Calu3 (cell line): Measurements from ENCODE around the gene HNRNPF. TPM values are rescaled to one million over a fixed set of nuclear protein-coding genes. Genes with fewer than 3 reads are reported as not detected.
"Not testable (repeated sequence)": the region's sequence is repeated elsewhere in the genome, so short reads cannot be mapped to it uniquely, and the experiment has no call there.

ENCODE experiments used
- BruUV-seq: library from RNA; stranded (reverse); fragments of 400-500 nt; replicated peaks from 2 replicates; lab custom pipeline; 2021; lab: Mats Ljungman, UMichigan
- CTCF ChIA-PET: fragments of 300-600 bp; sonication (Branson Sonifier 250); formaldehyde crosslinking; loops from one replicate; lab custom pipeline; 2022; ENCODE audit warnings: antibody characterized with exemption; lab: Charles Lee
- DNase-seq: peaks from one replicate; pipeline ENCODE4 v3.0.0; 2022
- H3K27ac Mint-ChIP-seq: one replicate; pipeline ENCODE4 v1.8.0; 2022; ENCODE audit warnings: mixed read lengths; ENCODE audit not compliant: unreplicated experiment
- H3K27me3 Mint-ChIP-seq: one replicate; pipeline ENCODE4 v1.8.0; 2022; ENCODE audit warnings: mixed read lengths; ENCODE audit not compliant: unreplicated experiment
- H3K36me3 Mint-ChIP-seq: one replicate; pipeline ENCODE4 v1.8.0; 2022; ENCODE audit warnings: mild to moderate bottlenecking, moderate library complexity, mixed read lengths; ENCODE audit not compliant: insufficient read depth, unreplicated experiment
- H3K4me1 Mint-ChIP-seq: one replicate; pipeline ENCODE4 v1.8.0; 2022; ENCODE audit warnings: mild to moderate bottlenecking, low read depth, mixed read lengths; ENCODE audit not compliant: unreplicated experiment
- H3K4me3 Mint-ChIP-seq: one replicate; pipeline ENCODE4 v1.8.0; 2022; ENCODE audit warnings: mild to moderate bottlenecking, low read depth, moderate library complexity, mixed read lengths; ENCODE audit not compliant: unreplicated experiment
- H3K9me3 Mint-ChIP-seq: one replicate; pipeline ENCODE4 v1.8.0; 2022; ENCODE audit warnings: low read depth, mixed read lengths; ENCODE audit not compliant: unreplicated experiment
- intact Hi-C: fragments of 100-400 bp; cut with micrococcal nuclease; formaldehyde crosslinking; loops from one replicate; pipeline ENCODE4 v1.10.0; 2022; ENCODE audit not compliant: unreplicated experiment
- total RNA-seq: library from RNA; stranded (reverse); gene quantifications from 2 replicates; pipeline ENCODE4 v1.2.3, GENCODE V29; 2022
- TF ChIP-seq, protein P1 (sequence below): fragments of 200-600 bp; IDR thresholded peaks from one replicate; pipeline ENCODE4 v1.8.0; 2022; ENCODE audit warnings: antibody characterized with exemption; ENCODE audit not compliant: unreplicated experiment

Gene HNRNPF
- total RNA-seq, 1 experiment from 2014 or later: 256 TPM

DNA sequence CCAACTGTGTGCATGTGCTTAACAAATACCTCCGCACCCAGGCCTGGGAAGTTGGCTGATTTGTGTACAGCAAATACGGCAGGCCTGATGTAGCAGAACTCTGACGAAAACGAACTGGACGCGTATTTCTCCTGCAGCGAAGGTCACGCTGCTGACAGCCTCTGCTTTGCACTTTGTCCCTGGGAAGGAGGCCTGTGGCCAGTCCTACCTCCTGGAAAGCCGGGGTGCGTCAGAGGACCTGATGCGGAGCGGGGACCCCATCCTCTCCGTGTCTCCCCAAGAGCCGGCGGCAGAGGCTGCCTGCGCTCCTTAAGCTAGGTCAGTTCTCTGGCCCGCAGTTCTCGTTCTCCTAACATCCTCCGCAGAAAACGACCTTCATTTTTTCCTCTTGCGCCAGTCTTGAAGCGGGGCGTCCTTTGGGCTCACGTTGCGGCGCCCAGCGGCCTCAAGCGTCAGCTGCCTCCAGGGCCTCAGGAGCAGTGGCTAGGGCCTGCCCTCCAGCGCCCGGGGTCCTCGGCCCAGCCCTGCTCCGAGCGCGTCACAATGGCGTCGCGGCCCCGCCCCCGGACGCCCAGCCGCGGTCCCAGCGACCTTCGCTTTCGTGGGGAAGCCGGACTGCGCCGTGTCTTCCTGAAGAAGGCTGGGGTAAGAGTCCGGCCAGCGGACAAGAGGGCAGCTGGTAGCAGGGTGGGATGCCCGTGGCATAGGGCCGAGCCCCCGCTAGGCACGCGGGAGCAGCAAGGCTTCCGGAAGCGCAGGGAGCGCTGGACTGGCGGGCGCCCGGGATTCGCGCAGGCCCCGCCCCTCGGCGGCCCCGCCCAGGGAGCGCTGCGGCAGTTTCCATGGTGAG is 27.5 kb upstream of the HNRNPF start, which contains the start of gene ZNF487:
Gene ZNF487 (plus strand): TSS at position 821 of the 850 bp plus-strand sequence. CDS start 38,703 bp downstream, outside the sequence.
- Mint-ChIP-seq H3K4me3 (peak within 1 kb of the TSS; percentile 99), H3K36me3 (peaks cover 29% of the 10 kb centered on the region), H3K27me3 (no peaks in the 10 kb centered on the region), H3K4me1 (peaks cover 8% of the 10 kb centered on the region), H3K27ac (peak within 1 kb of the TSS; percentile 99), H3K9me3 (no peaks in the 10 kb centered on the region)
- CTCF ChIA-PET: interaction anchor here (0.6 kb wide), 1 partner anchor 61 kb away, joined by 3 read pairs; no protein-coding TSS in a partner anchor
- TF ChIP-seq, protein P1, sequence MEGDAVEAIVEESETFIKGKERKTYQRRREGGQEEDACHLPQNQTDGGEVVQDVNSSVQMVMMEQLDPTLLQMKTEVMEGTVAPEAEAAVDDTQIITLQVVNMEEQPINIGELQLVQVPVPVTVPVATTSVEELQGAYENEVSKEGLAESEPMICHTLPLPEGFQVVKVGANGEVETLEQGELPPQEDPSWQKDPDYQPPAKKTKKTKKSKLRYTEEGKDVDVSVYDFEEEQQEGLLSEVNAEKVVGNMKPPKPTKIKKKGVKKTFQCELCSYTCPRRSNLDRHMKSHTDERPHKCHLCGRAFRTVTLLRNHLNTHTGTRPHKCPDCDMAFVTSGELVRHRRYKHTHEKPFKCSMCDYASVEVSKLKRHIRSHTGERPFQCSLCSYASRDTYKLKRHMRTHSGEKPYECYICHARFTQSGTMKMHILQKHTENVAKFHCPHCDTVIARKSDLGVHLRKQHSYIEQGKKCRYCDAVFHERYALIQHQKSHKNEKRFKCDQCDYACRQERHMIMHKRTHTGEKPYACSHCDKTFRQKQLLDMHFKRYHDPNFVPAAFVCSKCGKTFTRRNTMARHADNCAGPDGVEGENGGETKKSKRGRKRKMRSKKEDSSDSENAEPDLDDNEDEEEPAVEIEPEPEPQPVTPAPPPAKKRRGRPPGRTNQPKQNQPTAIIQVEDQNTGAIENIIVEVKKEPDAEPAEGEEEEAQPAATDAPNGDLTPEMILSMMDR: no peak
- BruUV-seq: TSS peak; percentile 96
- peak; percentile 94 for DNase-seq
- intact Hi-C loops: no loop called here

DNA sequence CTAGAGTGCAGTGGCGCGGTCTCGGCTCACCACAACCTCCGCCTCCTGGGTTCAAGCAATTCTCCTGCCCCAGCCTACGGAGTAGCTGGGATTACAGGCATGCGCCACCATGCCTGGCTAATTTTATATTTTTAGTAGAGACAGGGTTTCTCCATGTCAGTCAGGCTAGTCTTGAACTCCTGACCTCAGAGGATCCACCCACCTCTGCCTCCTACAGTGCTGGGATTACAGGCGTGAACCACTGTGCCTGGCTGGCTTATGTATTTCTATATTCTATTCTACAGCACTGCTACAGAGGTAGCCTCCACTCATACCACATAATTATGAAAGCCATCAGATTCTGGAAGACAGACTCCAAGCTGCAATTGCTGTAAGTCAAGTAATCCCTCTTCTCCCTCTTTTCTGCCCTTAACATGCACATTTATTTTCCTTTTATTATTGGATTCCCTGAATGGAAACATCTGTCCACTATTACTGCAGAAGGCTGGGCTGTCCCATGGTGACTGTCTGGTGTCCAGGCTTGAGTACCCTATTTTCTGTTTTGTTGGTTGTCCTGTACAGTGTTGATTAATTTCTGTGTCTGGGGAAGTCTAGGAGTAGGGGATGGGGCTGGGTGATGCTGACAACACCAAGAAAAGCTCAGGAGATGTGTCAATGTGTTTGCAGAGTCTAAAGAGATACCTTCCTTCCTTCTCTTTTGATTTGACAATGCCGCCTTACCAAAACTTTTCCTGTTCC is 22.1 kb upstream of the HNRNPF start:
- no peaks in the 10 kb centered on the region for H3K4me1 Mint-ChIP-seq
- no peak overlapping the region for H3K27ac Mint-ChIP-seq
- H3K36me3 Mint-ChIP-seq: peaks cover 9% of the 10 kb centered on the region
- no peaks in the 10 kb centered on the region for H3K9me3 Mint-ChIP-seq
- H3K4me3 Mint-ChIP-seq: no peak overlapping the region
- H3K27me3 Mint-ChIP-seq: no peaks in the 10 kb centered on the region
- TF ChIP-seq, protein P1: no peak
- CTCF ChIA-PET: no interaction called here
- intact Hi-C loops: no loop called here
- BruUV-seq: no TSS peak
- no peak for DNase-seq

DNA sequence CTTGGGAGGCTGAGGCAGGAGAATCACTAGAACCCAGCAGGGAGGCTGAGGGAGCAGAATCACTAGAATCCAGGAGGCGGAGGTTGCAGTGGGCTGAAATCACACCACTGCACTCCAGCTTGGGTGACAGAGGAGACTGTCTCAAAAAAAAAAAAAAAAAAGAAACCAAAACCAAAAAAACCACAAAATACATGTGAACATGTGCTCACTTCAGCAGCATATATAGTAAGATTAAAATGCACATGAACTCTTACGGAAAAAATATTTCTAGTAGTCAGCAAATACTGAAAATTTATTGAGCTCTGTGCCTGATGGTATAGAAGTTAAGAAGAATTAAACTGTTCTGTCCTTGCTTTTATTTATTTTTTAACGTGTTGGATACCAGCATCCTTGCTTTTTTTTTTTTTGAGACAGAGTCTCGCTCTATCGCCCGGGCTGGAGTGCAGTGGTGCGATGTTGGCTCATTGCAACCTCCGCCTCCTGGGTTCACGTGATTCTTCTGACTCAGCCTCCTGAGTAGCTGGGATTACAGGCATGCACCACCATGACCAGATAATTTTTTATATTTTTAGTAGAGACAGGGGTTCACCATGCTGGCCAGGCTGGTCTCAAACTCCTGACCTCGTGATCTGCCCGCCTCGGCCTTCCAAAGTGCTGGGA is 18.3 kb upstream of the HNRNPF start:
- no TSS peak for BruUV-seq
- H3K9me3 Mint-ChIP-seq: no peaks in the 10 kb centered on the region
- H3K36me3 Mint-ChIP-seq: no peaks in the 10 kb centered on the region
- no peaks in the 10 kb centered on the region for H3K27me3 Mint-ChIP-seq
- intact Hi-C loops: no loop called here
- H3K4me3 Mint-ChIP-seq: no peak overlapping the region
- TF ChIP-seq, protein P1: no peak
- no peak overlapping the region for H3K27ac Mint-ChIP-seq
- no peak for DNase-seq
- no peaks in the 10 kb centered on the region for H3K4me1 Mint-ChIP-seq
- CTCF ChIA-PET: no interaction called here

DNA sequence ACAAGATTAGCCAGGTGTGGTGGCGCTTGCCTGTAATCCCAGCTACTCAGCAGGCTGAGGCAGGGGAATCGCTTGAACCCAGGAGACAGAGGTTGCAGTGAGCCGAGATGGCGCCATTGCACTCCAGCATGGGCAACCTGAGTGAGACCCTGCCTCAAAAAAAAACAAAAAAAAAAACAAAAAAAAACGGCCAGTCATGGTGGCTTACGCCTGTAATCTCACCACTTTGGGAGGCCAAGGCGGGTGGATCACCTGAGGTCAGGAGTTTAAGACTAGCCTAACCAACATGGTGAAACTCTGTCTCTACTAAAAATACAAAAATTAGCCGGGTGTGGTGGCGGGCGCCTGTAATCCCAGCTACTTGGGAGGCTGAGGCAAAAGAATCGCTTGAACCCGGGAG is 17.5 kb upstream of the HNRNPF start:
- H3K4me1 Mint-ChIP-seq, CTCF ChIA-PET, H3K36me3 Mint-ChIP-seq, intact Hi-C loops, H3K9me3 Mint-ChIP-seq, H3K27ac Mint-ChIP-seq, H3K4me3 Mint-ChIP-seq, H3K27me3 Mint-ChIP-seq, DNase-seq, BruUV-seq: not testable (repeated sequence)
